GM12878 (cell line): ENCODE data around the gene PITPNC1. TPM values are rescaled to one million over a fixed set of nuclear protein-coding genes. Genes with fewer than 3 reads are reported as not detected.

Experiments
- ATAC-seq: fragments of 200-7000 bp; cut with Tn5 transposase; 3 replicates; pipeline ENCODE4 v1.9.1; 2020; ENCODE audit warnings: mild to moderate bottlenecking, moderate library complexity
- BruUV-seq: library from RNA; stranded (reverse); fragments of 400-500 nt; replicated peaks from 2 replicates; lab custom pipeline; 2021; lab: Mats Ljungman, UMichigan
- CTCF ChIA-PET: fragments of 300-600 bp; sonication (Branson Sonifier 250); formaldehyde crosslinking; extraction: SDS; loops from one replicate; lab custom pipeline; 2021; ENCODE audit warnings: inconsistent platforms; lab: Yijun Ruan, JAX
- POLR2A ChIA-PET: fragments of 350-600 bp; formaldehyde crosslinking; extraction: SDS; loops from one replicate; lab custom pipeline; 2021; ENCODE audit warnings: inconsistent platforms; lab: Charles Lee
- RAD21 ChIA-PET: fragments of 300-600 bp; sonication (Branson Sonifier 250); formaldehyde crosslinking; loops from one replicate; lab custom pipeline; 2023; ENCODE audit warnings: antibody characterized with exemption; ENCODE audit not compliant: unreplicated experiment; lab: Charles Lee
- SMC1A ChIA-PET: fragments of 300-600 bp; sonication (Branson Sonifier 250); formaldehyde crosslinking; loops from one replicate; lab custom pipeline; 2023; ENCODE audit not compliant: unreplicated experiment, uncharacterized antibody; lab: Charles Lee
- DNase-seq: peaks from one replicate; pipeline ENCODE4 v3.0.0-alpha.2; 2011; ENCODE audit warnings: low read depth, low spot score
- FAIRE-seq: peaks from 3 replicates; lab custom pipeline; 2011; peaks lifted over from hg19 to GRCh38; lab: Jason Lieb, UNC
- H2AFZ ChIP-seq: 2 replicates; pipeline ENCODE4 v1.6.0; 2011; ENCODE audit warnings: low read depth, low read length, control low read depth; ENCODE audit not compliant: control insufficient read depth
- H3K27ac ChIP-seq: 2 replicates; pipeline ENCODE4 v1.5.1; 2011; ENCODE audit warnings: control low read depth; ENCODE audit not compliant: control insufficient read depth, insufficient read depth
- H3K27me3 ChIP-seq, 2 experiments: replicated peaks in 1 of 2; 2 replicates each; pipeline versions ENCODE4 v1.6.0 to v1.6.1; 2011; ENCODE audit warnings: low read length in 1 of 2; ENCODE audit not compliant: control insufficient read depth in 2 of 2, insufficient read depth in 2 of 2
- H3K36me3 ChIP-seq, 2 experiments: 2 replicates each; pipeline ENCODE4 v1.5.1; 2011; ENCODE audit warnings: low read length in 1 of 2; ENCODE audit not compliant: control insufficient read depth in 2 of 2, insufficient read depth in 2 of 2
- H3K4me1 ChIP-seq: 2 replicates; pipeline ENCODE4 v1.6.1; 2011; ENCODE audit warnings: mild to moderate bottlenecking, low read length, moderate library complexity, mixed read lengths; ENCODE audit not compliant: control insufficient read depth, insufficient read depth
- H3K4me2 ChIP-seq: 2 replicates; pipeline ENCODE4 v1.6.0; 2011; ENCODE audit warnings: control low read depth; ENCODE audit not compliant: control insufficient read depth, insufficient read depth
- H3K4me3 ChIP-seq: fragments of 200-600 bp; sonication (generic); 2 replicates; pipeline ENCODE4 v1.5.1; 2016
- H3K79me2 ChIP-seq: 2 replicates; pipeline ENCODE4 v1.6.0; 2011; ENCODE audit warnings: low read length; ENCODE audit not compliant: control insufficient read depth, insufficient read depth
- H3K9ac ChIP-seq: 2 replicates; pipeline ENCODE4 v1.8.0; 2011; ENCODE audit warnings: low read length, control low read depth, mixed read lengths; ENCODE audit not compliant: control insufficient read depth, insufficient read depth
- H3K9me3 ChIP-seq: replicated peaks from 3 replicates; pipeline ENCODE4 v1.5.1; 2011; ENCODE audit warnings: mild to moderate bottlenecking, low read length; ENCODE audit not compliant: control insufficient read depth, insufficient read depth
- H4K20me1 ChIP-seq: 2 replicates; pipeline ENCODE4 v1.6.0; 2011; ENCODE audit not compliant: control insufficient read depth, insufficient read depth
- BCL11A ChIP-seq: IDR thresholded peaks from 2 replicates; pipeline ENCODE4 v1.6.1; 2011; ENCODE audit warnings: low read depth, low read length
- FOXK2 ChIP-seq: fragments of 450-650 bp; IDR thresholded peaks from 2 replicates; pipeline ENCODE4 v1.6.1; 2017; ENCODE audit warnings: mild to moderate bottlenecking, moderate library complexity
- KLF5 ChIP-seq: fragments of 450-650 bp; IDR thresholded peaks from 2 replicates; pipeline ENCODE4 v1.6.1; 2014; ENCODE audit warnings: mild to moderate bottlenecking; ENCODE audit not compliant: partially characterized antibody
- LARP7 ChIP-seq: fragments of 450-650 bp; IDR thresholded peaks from 2 replicates; pipeline ENCODE4 v1.6.1; 2017; ENCODE audit warnings: mild to moderate bottlenecking
- MXI1 ChIP-seq: fragments of 150-350 bp; IDR thresholded peaks from 2 replicates; pipeline ENCODE4 v1.6.1; 2011; ENCODE audit warnings: low read depth, mild to moderate bottlenecking, inconsistent platforms, low read length, improper control_type of control experiment
- POLR2AphosphoS5 ChIP-seq: IDR thresholded peaks from 2 replicates; pipeline ENCODE4 v1.6.1; 2011; ENCODE audit warnings: mild to moderate bottlenecking, low read length, inconsistent platforms
- RFX5 ChIP-seq: IDR thresholded peaks from 2 replicates; pipeline ENCODE4 v1.6.1; 2011; ENCODE audit warnings: low read depth, low read length, improper control_type of control experiment
- SMARCA5 ChIP-seq: fragments of 450-650 bp; IDR thresholded peaks from 2 replicates; pipeline ENCODE4 v1.6.1; 2017; ENCODE audit warnings: mild to moderate bottlenecking
- SREBF1 ChIP-seq: IDR thresholded peaks from 2 replicates; pipeline ENCODE4 v1.6.1; 2012; ENCODE audit warnings: mild to moderate bottlenecking, low read length
- TCF7 ChIP-seq: IDR thresholded peaks from 2 replicates; pipeline ENCODE4 v1.6.1; 2014; ENCODE audit warnings: antibody characterized with exemption, borderline replicate concordance
- YBX1 ChIP-seq: fragments of 450-650 bp; IDR thresholded peaks from 2 replicates; pipeline ENCODE4 v1.6.1; 2016; ENCODE audit warnings: antibody characterized with exemption
- ZZZ3 ChIP-seq: IDR thresholded peaks from 2 replicates; pipeline ENCODE4 v1.6.1; 2011; ENCODE audit warnings: low read depth; ENCODE audit not compliant: control insufficient read depth, insufficient read length
- WGBS: methylation state at CpG from one replicate; pipeline ENCODE4 v1.1.6; 2016; ENCODE audit warnings: low lambda C conversion rate; ENCODE audit not compliant: insufficient replicate concordance, insufficient coverage; ENCODE audit errors: missing lambda C conversion rate; 5-methylcytosine and 5-hydroxymethylcytosine counted together
- in situ Hi-C: fragments of 300-500 bp; cut with MboI; formaldehyde crosslinking; loops from 9 replicates; pipeline ENCODE4 v1.14.3; 2018; ENCODE audit warnings: mixed read lengths
- intact Hi-C: fragments of 100-400 bp; cut with micrococcal nuclease; formaldehyde crosslinking; loops from one replicate; pipeline ENCODE4 v1.14.2; 2022; ENCODE audit not compliant: unreplicated experiment
- polyA plus RNA-seq, 11 experiments: library from polyadenylated mRNA; depleted of rRNA in 4 of 11; unstranded in 6 of 11; stranded (reverse) in 5 of 11; fragments of >200 nt; fragmentation: Nextera tagmentation in 4 of 11; fragmentation: Illumina TruSeq in 1 of 11; extraction: Ambion mirVana in 4 of 11; extraction: Trizol in 1 of 11; gene quantifications; 1 replicate in 1 of 11; 2 replicates in 10 of 11; pipeline versions ENCODE4 v1.2.1 to v1.2.3, GENCODE V29; 2011 to 2016; ENCODE audit warnings: inconsistent platforms in 2 of 11, missing spikeins in 2 of 11, low read depth in 1 of 11
- total RNA-seq, 4 experiments: library from RNA; depleted of rRNA in 3 of 4; stranded (reverse); fragments of >200 nt in 3 of 4; fragmentation: Illumina TruSeq in 1 of 4; extraction: Trizol in 1 of 4; gene quantifications; 2 replicates each; pipeline versions ENCODE4 v1.2.1 to v1.2.3, GENCODE V29; 2013 to 2021
- TF ChIP-seq, protein P1 (sequence below): IDR thresholded peaks from 2 replicates; pipeline ENCODE4 v1.6.1; 2012; ENCODE audit warnings: low read length, inconsistent platforms
- TF ChIP-seq, protein P2 (sequence below): IDR thresholded peaks from 2 replicates; pipeline ENCODE4 v1.6.1; 2012; ENCODE audit warnings: improper control_type of control experiment, low read depth, low read length; ENCODE audit not compliant: insufficient replicate concordance

PITPNC1 gene
- total and polyA plus RNA-seq, 10 of the 15 experiments (the other 5 are each of a cell fraction or from before 2014, with no cell fraction given), result 12.2 to 62.4 (median 47.3) TPM

DNA sequence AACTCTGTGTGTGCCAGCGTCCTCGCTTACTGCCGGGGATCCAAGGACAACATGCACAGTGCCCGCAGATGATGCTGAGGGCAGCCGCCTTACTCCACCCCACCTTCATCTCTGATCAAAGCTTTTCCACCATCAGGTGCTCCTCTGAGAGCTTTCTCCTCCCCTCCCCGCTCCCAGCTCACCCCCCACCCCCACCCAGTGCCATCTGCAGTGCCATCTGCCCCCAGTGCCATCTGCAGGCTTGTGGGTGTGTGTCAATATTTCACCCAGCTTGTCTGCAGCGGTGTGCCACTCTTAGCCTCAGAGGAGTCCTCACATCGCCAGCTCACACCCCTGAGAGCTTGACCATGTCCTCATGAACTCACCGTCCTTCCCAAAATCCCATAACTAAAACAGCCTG is 242.5 kb downstream of the PITPNC1 start:
- in situ Hi-C loops, result no loop called here
- TF ChIP-seq POLR2AphosphoS5 (no peak), BCL11A (no peak), KLF5 (no peak), MXI1 (no peak), YBX1 (no peak), SMARCA5 (no peak), RFX5 (no peak), TCF7 (no peak), ZZZ3 (no peak), FOXK2 (no peak), LARP7 (no peak), SREBF1 (no peak)
- TF ChIP-seq, protein P1, sequence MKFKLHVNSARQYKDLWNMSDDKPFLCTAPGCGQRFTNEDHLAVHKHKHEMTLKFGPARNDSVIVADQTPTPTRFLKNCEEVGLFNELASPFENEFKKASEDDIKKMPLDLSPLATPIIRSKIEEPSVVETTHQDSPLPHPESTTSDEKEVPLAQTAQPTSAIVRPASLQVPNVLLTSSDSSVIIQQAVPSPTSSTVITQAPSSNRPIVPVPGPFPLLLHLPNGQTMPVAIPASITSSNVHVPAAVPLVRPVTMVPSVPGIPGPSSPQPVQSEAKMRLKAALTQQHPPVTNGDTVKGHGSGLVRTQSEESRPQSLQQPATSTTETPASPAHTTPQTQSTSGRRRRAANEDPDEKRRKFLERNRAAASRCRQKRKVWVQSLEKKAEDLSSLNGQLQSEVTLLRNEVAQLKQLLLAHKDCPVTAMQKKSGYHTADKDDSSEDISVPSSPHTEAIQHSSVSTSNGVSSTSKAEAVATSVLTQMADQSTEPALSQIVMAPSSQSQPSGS, result no peak
- TF ChIP-seq, protein P2, sequence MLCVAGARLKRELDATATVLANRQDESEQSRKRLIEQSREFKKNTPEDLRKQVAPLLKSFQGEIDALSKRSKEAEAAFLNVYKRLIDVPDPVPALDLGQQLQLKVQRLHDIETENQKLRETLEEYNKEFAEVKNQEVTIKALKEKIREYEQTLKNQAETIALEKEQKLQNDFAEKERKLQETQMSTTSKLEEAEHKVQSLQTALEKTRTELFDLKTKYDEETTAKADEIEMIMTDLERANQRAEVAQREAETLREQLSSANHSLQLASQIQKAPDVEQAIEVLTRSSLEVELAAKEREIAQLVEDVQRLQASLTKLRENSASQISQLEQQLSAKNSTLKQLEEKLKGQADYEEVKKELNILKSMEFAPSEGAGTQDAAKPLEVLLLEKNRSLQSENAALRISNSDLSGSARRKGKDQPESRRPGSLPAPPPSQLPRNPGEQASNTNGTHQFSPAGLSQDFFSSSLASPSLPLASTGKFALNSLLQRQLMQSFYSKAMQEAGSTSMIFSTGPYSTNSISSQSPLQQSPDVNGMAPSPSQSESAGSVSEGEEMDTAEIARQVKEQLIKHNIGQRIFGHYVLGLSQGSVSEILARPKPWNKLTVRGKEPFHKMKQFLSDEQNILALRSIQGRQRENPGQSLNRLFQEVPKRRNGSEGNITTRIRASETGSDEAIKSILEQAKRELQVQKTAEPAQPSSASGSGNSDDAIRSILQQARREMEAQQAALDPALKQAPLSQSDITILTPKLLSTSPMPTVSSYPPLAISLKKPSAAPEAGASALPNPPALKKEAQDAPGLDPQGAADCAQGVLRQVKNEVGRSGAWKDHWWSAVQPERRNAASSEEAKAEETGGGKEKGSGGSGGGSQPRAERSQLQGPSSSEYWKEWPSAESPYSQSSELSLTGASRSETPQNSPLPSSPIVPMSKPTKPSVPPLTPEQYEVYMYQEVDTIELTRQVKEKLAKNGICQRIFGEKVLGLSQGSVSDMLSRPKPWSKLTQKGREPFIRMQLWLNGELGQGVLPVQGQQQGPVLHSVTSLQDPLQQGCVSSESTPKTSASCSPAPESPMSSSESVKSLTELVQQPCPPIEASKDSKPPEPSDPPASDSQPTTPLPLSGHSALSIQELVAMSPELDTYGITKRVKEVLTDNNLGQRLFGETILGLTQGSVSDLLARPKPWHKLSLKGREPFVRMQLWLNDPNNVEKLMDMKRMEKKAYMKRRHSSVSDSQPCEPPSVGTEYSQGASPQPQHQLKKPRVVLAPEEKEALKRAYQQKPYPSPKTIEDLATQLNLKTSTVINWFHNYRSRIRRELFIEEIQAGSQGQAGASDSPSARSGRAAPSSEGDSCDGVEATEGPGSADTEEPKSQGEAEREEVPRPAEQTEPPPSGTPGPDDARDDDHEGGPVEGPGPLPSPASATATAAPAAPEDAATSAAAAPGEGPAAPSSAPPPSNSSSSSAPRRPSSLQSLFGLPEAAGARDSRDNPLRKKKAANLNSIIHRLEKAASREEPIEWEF, result no peak
- peaks cover 0 to 3% of the 10 kb centered on the region in 2 experiments; a peak in 2 of 4 replicates for H3K36me3 ChIP-seq
- H3K27ac ChIP-seq, result no peak overlapping the region
- no peak overlapping the region for H2AFZ ChIP-seq
- no peaks in the 10 kb centered on the region for H3K9me3 ChIP-seq
- no peak for FAIRE-seq
- ChIA-PET SMC1A (interaction anchor here (1.3 kb wide), 1 partner anchor 9 kb away, joined by 6 read pairs; no protein-coding TSS in a partner anchor), CTCF (interaction anchor here (1.3 kb wide), 1 partner anchor 17 kb away, joined by 3 read pairs; no protein-coding TSS in a partner anchor), POLR2A (interaction anchor here (1.1 kb wide), 1 partner anchor 9 kb away, joined by 3 read pairs; no protein-coding TSS in a partner anchor), RAD21 (no interaction called here)
- H4K20me1 ChIP-seq, result no peaks in the 10 kb centered on the region
- intact Hi-C loops, result no loop called here
- H3K4me3 ChIP-seq, result no peak overlapping the region
- H3K9ac ChIP-seq, result no peak overlapping the region
- no peaks in the 10 kb centered on the region for H3K4me1 ChIP-seq
- no TSS peak for BruUV-seq
- H3K79me2 ChIP-seq, result no peaks in the 10 kb centered on the region
- no peak for ATAC-seq
- no peak for DNase-seq
- 78% methylated on average over 8 of the region's 9 CpGs for WGBS
- H3K4me2 ChIP-seq, result no peak overlapping the region
- H3K27me3 ChIP-seq, result no peaks in the 10 kb centered on the region
